Mesothelial cell of epicardium (in vitro differentiated cells): Measurements from ENCODE around the gene RAB36. TPM values are rescaled to one million over a fixed set of nuclear protein-coding genes. Genes with fewer than 3 reads are reported as not detected.

Source experiments
- DNase-seq, 2 experiments: peaks; one replicate each; pipeline ENCODE4 v3.0.0; 2021; ENCODE audit warnings: low spot score in 2 of 2; ENCODE audit not compliant: unreplicated experiment in 2 of 2
- H3K27ac Mint-ChIP-seq: 2 replicates; pipeline ENCODE4 v1.8.0; 2021; ENCODE audit warnings: mixed read lengths
- H3K27me3 Mint-ChIP-seq: 2 replicates; pipeline ENCODE4 v1.8.0; 2021; ENCODE audit warnings: low read depth, mixed read lengths
- H3K36me3 Mint-ChIP-seq: 2 replicates; pipeline ENCODE4 v1.8.0; 2021; ENCODE audit warnings: mixed read lengths
- H3K4me1 Mint-ChIP-seq: 2 replicates; pipeline ENCODE4 v1.8.0; 2021; ENCODE audit warnings: mixed read lengths
- H3K4me3 Mint-ChIP-seq: 2 replicates; pipeline ENCODE4 v1.8.0; 2021; ENCODE audit warnings: mild to moderate bottlenecking, moderate library complexity, mixed read lengths
- H3K9me3 Mint-ChIP-seq: 2 replicates; pipeline ENCODE4 v1.8.0; 2021; ENCODE audit warnings: mixed read lengths
- total RNA-seq: library from RNA; stranded (reverse); gene quantifications from 3 replicates; pipeline ENCODE4 v1.2.1, GENCODE V29; 2021
- TF ChIP-seq, protein P1 (sequence below): fragments of 200-600 bp; sonication (generic); IDR thresholded peaks from one replicate; pipeline ENCODE4 v1.5.0; 2021; ENCODE audit warnings: antibody characterized with exemption; ENCODE audit not compliant: unreplicated experiment

The RAB36 gene
- total RNA-seq, 1 donor from 2014 or later, result 6.4 TPM

- DNase-seq, result no peak
- Mint-ChIP-seq H3K36me3 (peaks cover 4% of the 10 kb centered on the region), H3K4me1 (peaks cover 6% of the 10 kb centered on the region), H3K9me3 (no peaks in the 10 kb centered on the region), H3K27ac (no peak overlapping the region), H3K27me3 (no peaks in the 10 kb centered on the region), H3K4me3 (no peak overlapping the region)
- TF ChIP-seq, protein P1, sequence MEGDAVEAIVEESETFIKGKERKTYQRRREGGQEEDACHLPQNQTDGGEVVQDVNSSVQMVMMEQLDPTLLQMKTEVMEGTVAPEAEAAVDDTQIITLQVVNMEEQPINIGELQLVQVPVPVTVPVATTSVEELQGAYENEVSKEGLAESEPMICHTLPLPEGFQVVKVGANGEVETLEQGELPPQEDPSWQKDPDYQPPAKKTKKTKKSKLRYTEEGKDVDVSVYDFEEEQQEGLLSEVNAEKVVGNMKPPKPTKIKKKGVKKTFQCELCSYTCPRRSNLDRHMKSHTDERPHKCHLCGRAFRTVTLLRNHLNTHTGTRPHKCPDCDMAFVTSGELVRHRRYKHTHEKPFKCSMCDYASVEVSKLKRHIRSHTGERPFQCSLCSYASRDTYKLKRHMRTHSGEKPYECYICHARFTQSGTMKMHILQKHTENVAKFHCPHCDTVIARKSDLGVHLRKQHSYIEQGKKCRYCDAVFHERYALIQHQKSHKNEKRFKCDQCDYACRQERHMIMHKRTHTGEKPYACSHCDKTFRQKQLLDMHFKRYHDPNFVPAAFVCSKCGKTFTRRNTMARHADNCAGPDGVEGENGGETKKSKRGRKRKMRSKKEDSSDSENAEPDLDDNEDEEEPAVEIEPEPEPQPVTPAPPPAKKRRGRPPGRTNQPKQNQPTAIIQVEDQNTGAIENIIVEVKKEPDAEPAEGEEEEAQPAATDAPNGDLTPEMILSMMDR, result no peak
These were observed 65.3 kb downstream of the RAB36 start for GRCh38 chr22:23210428-23211170.

GRCh38 chr22:23211622-23212021 lies 66.3 kb downstream of the RAB36 start:
- TF ChIP-seq, protein P1, result no peak
- H3K4me1 Mint-ChIP-seq, result peaks cover 8% of the 10 kb centered on the region
- no peaks in the 10 kb centered on the region for H3K9me3 Mint-ChIP-seq
- no peaks in the 10 kb centered on the region for H3K27me3 Mint-ChIP-seq
- H3K27ac Mint-ChIP-seq, result no peak overlapping the region
- H3K4me3 Mint-ChIP-seq, result no peak overlapping the region
- DNase-seq, result no peak
- H3K36me3 Mint-ChIP-seq, result peaks cover 3% of the 10 kb centered on the region

GRCh38 chr22:23212061-23213021 lies 67.1 kb downstream of the RAB36 start:
- Mint-ChIP-seq H3K4me1 (peaks cover 8% of the 10 kb centered on the region), H3K27me3 (no peaks in the 10 kb centered on the region), H3K9me3 (no peaks in the 10 kb centered on the region), H3K27ac (no peak overlapping the region), H3K36me3 (no peaks in the 10 kb centered on the region), H3K4me3 (no peak overlapping the region)
- TF ChIP-seq, protein P1, result no peak
- no peak for DNase-seq

- H3K4me3 Mint-ChIP-seq, result no peak overlapping the region
- no peaks in the 10 kb centered on the region for H3K9me3 Mint-ChIP-seq
- H3K27me3 Mint-ChIP-seq, result no peaks in the 10 kb centered on the region
- H3K27ac Mint-ChIP-seq, result no peak overlapping the region
- H3K36me3 Mint-ChIP-seq, result no peaks in the 10 kb centered on the region
- peaks cover 10% of the 10 kb centered on the region for H3K4me1 Mint-ChIP-seq
- TF ChIP-seq, protein P1, result no peak
- DNase-seq, result no peak
These were observed 67.8 kb downstream of the RAB36 start for GRCh38 chr22:23213022-23213555.

- H3K27me3 Mint-ChIP-seq, result no peaks in the 10 kb centered on the region
- no peaks in the 10 kb centered on the region for H3K9me3 Mint-ChIP-seq
- DNase-seq, result no peak
- no peak overlapping the region for H3K4me3 Mint-ChIP-seq
- H3K36me3 Mint-ChIP-seq, result no peaks in the 10 kb centered on the region
- H3K27ac Mint-ChIP-seq, result no peak overlapping the region
- TF ChIP-seq, protein P1, result no peak
- H3K4me1 Mint-ChIP-seq, result peaks cover 17% of the 10 kb centered on the region
These were observed 68.5 kb downstream of the RAB36 start for GRCh38 chr22:23213581-23214334.
